ENCODE results near the gene FOXC1.
A peak's percentile ranks its signal among the peaks of the same experiment; 100 is the strongest.

Gene FOXC1

GRCh38 chr6:1610497-1611321 is 994 bp downstream of the FOXC1 start:
- Histone ChIP-seq H3K9me3 (ENCODE audit: severe bottlenecking) (no peaks in the 10 kb centered on the region), H3K36me3 (no peaks in the 10 kb centered on the region), H3K27ac (no peak overlapping the region), H3K27me3 (ENCODE audit: insufficient read depth, low read depth, severe bottlenecking) (peaks cover 65% of the 10 kb centered on the region), H3K4me3 (ENCODE audit: low read depth, low read length) (peak overlapping the region; percentile 39)
- DNase-seq = peak; percentile 45
- no peak for TF ChIP-seq CTCF (IDR thresholded peaks at IDR 0.05; ENCODE audit: low read depth, low read length)

GRCh38 chr6:1611322-1611571 is 1.5 kb downstream of the FOXC1 start:
- Histone ChIP-seq H3K27ac (no peak overlapping the region), H3K36me3 (no peaks in the 10 kb centered on the region), H3K4me3 (ENCODE audit: low read depth, low read length) (no peak overlapping the region), H3K9me3 (ENCODE audit: severe bottlenecking) (no peaks in the 10 kb centered on the region), H3K27me3 (ENCODE audit: insufficient read depth, low read depth, severe bottlenecking) (peaks cover 59% of the 10 kb centered on the region)
- peak; percentile 61 for TF ChIP-seq CTCF (IDR thresholded peaks at IDR 0.05; ENCODE audit: low read depth, low read length)
- peak; percentile 68 for DNase-seq

- no peaks in the 10 kb centered on the region for H3K36me3 ChIP-seq
- no peak for DNase-seq
- peak overlapping the region; percentile 23 for H3K4me3 ChIP-seq (ENCODE audit: low read depth, low read length)
- H3K27ac ChIP-seq = no peak overlapping the region
- peaks cover 55% of the 10 kb centered on the region for H3K27me3 ChIP-seq (ENCODE audit: insufficient read depth, low read depth, severe bottlenecking)
- TF ChIP-seq CTCF (IDR thresholded peaks at IDR 0.05; ENCODE audit: low read depth, low read length) = no peak
- H3K9me3 ChIP-seq (ENCODE audit: severe bottlenecking) = no peaks in the 10 kb centered on the region
Measured at GRCh38 chr6:1611572-1612298, 2.0 kb downstream of the FOXC1 start.

DNA sequence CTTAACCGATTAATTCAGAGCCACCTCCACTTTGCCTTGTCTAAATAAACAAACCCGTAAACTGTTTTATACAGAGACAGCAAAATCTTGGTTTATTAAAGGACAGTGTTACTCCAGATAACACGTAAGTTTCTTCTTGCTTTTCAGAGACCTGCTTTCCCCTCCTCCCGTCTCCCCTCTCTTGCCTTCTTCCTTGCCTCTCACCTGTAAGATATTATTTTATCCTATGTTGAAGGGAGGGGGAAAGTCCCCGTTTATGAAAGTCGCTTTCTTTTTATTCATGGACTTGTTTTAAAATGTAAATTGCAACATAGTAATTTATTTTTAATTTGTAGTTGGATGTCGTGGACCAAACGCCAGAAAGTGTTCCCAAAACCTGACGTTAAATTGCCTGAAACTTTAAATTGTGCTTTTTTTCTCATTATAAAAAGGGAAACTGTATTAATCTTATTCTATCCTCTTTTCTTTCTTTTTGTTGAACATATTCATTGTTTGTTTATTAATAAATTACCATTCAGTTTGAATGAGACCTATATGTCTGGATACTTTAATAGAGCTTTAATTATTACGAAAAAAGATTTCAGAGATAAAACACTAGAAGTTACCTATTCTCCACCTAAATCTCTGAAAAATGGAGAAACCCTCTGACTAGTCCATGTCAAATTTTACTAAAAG is 2.7 kb downstream of the FOXC1 start:
- no peaks in the 10 kb centered on the region for H3K36me3 ChIP-seq
- no peak for DNase-seq
- H3K27ac ChIP-seq = no peak overlapping the region
- no peak overlapping the region for H3K4me3 ChIP-seq (ENCODE audit: low read depth, low read length)
- TF ChIP-seq CTCF (IDR thresholded peaks at IDR 0.05; ENCODE audit: low read depth, low read length) = no peak
- peaks cover 48% of the 10 kb centered on the region for H3K27me3 ChIP-seq (ENCODE audit: insufficient read depth, low read depth, severe bottlenecking)
- H3K9me3 ChIP-seq (ENCODE audit: severe bottlenecking) = no peaks in the 10 kb centered on the region

DNA sequence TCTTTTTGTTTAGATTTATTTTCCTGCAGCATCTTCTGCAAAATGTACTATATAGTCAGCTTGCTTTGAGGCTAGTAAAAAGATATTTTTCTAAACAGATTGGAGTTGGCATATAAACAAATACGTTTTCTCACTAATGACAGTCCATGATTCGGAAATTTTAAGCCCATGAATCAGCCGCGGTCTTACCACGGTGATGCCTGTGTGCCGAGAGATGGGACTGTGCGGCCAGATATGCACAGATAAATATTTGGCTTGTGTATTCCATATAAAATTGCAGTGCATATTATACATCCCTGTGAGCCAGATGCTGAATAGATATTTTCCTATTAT is 3.2 kb downstream of the FOXC1 start:
- no peak for DNase-seq
- H3K9me3 ChIP-seq (ENCODE audit: severe bottlenecking) = no peaks in the 10 kb centered on the region
- TF ChIP-seq CTCF (IDR thresholded peaks at IDR 0.05; ENCODE audit: low read depth, low read length) = no peak
- H3K27me3 ChIP-seq (ENCODE audit: insufficient read depth, low read depth, severe bottlenecking) = peaks cover 42% of the 10 kb centered on the region
- H3K4me3 ChIP-seq (ENCODE audit: low read depth, low read length) = no peak overlapping the region
- no peak overlapping the region for H3K27ac ChIP-seq
- H3K36me3 ChIP-seq = no peaks in the 10 kb centered on the region
